ENCODE data around the gene DNAH6.

- TF ChIP-seq, protein P1, sequence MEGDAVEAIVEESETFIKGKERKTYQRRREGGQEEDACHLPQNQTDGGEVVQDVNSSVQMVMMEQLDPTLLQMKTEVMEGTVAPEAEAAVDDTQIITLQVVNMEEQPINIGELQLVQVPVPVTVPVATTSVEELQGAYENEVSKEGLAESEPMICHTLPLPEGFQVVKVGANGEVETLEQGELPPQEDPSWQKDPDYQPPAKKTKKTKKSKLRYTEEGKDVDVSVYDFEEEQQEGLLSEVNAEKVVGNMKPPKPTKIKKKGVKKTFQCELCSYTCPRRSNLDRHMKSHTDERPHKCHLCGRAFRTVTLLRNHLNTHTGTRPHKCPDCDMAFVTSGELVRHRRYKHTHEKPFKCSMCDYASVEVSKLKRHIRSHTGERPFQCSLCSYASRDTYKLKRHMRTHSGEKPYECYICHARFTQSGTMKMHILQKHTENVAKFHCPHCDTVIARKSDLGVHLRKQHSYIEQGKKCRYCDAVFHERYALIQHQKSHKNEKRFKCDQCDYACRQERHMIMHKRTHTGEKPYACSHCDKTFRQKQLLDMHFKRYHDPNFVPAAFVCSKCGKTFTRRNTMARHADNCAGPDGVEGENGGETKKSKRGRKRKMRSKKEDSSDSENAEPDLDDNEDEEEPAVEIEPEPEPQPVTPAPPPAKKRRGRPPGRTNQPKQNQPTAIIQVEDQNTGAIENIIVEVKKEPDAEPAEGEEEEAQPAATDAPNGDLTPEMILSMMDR (IDR thresholded peaks at IDR 0.05 in 2 of 3, conservative IDR thresholded peaks at IDR 0.05 in 1 of 3; ENCODE audit: control insufficient read depth in 2 of 3, extremely low read depth in 1 of 3, insufficient read depth in 1 of 3, low read depth in 3 of 3, low read length in 3 of 3): no peak
- TF ChIP-seq FOS (IDR thresholded peaks at IDR 0.05; ENCODE audit: borderline replicate concordance, extremely low read depth, insufficient read length) (no peak), SRF (IDR thresholded peaks at IDR 0.05; ENCODE audit: low read depth in 2 of 2, low read length in 2 of 2) (no peak), POLR2AphosphoS5 (IDR thresholded peaks at IDR 0.05; ENCODE audit: low read length) (no peak)
- TF ChIP-seq, protein P2, sequence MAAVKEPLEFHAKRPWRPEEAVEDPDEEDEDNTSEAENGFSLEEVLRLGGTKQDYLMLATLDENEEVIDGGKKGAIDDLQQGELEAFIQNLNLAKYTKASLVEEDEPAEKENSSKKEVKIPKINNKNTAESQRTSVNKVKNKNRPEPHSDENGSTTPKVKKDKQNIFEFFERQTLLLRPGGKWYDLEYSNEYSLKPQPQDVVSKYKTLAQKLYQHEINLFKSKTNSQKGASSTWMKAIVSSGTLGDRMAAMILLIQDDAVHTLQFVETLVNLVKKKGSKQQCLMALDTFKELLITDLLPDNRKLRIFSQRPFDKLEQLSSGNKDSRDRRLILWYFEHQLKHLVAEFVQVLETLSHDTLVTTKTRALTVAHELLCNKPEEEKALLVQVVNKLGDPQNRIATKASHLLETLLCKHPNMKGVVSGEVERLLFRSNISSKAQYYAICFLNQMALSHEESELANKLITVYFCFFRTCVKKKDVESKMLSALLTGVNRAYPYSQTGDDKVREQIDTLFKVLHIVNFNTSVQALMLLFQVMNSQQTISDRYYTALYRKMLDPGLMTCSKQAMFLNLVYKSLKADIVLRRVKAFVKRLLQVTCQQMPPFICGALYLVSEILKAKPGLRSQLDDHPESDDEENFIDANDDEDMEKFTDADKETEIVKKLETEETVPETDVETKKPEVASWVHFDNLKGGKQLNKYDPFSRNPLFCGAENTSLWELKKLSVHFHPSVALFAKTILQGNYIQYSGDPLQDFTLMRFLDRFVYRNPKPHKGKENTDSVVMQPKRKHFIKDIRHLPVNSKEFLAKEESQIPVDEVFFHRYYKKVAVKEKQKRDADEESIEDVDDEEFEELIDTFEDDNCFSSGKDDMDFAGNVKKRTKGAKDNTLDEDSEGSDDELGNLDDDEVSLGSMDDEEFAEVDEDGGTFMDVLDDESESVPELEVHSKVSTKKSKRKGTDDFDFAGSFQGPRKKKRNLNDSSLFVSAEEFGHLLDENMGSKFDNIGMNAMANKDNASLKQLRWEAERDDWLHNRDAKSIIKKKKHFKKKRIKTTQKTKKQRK (IDR thresholded peaks at IDR 0.05; ENCODE audit: low read depth, low read length): no peak
These were observed 219.1 kb downstream of the DNAH6 start for GRCh38 chr2:84735389-84735788.

Measured in GM12878 (cell line).